A549 (cell line): ENCODE results near the gene NFATC3. TPM values are rescaled to one million over a fixed set of nuclear protein-coding genes. Genes with fewer than 3 reads are reported as not detected.

Source experiments
- ATAC-seq, 2 experiments: fragments of 200-7000 bp in 1 of 2; fragments of >200 bp in 1 of 2; cut with Nextera tagmentation in 1 of 2; cut with Tn5 transposase in 1 of 2; 3 replicates each; pipeline versions ENCODE4 v1.8.0 to v1.9.1; 2018 to 2020; ENCODE audit warnings: mild to moderate bottlenecking in 1 of 2, moderate library complexity in 1 of 2
- CTCF ChIA-PET: fragments of 300-600 bp; sonication (Branson Sonifier 250); formaldehyde crosslinking; extraction: SDS; loops from one replicate; lab custom pipeline; 2021; ENCODE audit warnings: antibody characterized with exemption, inconsistent platforms; lab: Yijun Ruan, JAX
- POLR2A ChIA-PET: fragments of 350-600 bp; formaldehyde crosslinking; extraction: SDS; loops from one replicate; lab custom pipeline; 2021; ENCODE audit warnings: antibody characterized with exemption, inconsistent platforms; lab: Yijun Ruan, JAX
- DNase-seq, 2 experiments: peaks; one replicate each; pipeline versions ENCODE4 v3.0.0 to v3.0.0-alpha.2; 2011 to 2016; ENCODE audit warnings: low read depth in 1 of 2, low spot score in 1 of 2
- FAIRE-seq: peaks from 2 replicates; lab custom pipeline; 2011; peaks lifted over from hg19 to GRCh38; lab: Jason Lieb, UNC
- H3K27ac ChIP-seq, 2 experiments: fragments of >200 bp; sonication (Bioruptor Twin); formaldehyde crosslinking; 3 replicates each; pipeline ENCODE4 v1.5.1; 2016 to 2017
- H3K4me1 ChIP-seq: fragments of >200 bp; sonication (Bioruptor Twin); formaldehyde crosslinking; 3 replicates; pipeline ENCODE4 v1.6.1; 2016
- H3K4me2 ChIP-seq: fragments of >200 bp; sonication (Bioruptor Twin); formaldehyde crosslinking; 3 replicates; pipeline ENCODE4 v1.6.1; 2016
- H3K4me3 ChIP-seq: fragments of >200 bp; sonication (Bioruptor Twin); formaldehyde crosslinking; 3 replicates; pipeline ENCODE4 v1.5.1; 2016
- H3K9me3 ChIP-seq: fragments of >200 bp; sonication (Bioruptor Twin); formaldehyde crosslinking; 3 replicates; pipeline ENCODE4 v1.6.1; 2016
- ATOH8 ChIP-seq: fragments of 250-450 bp; sonication (Bioruptor Pico); IDR thresholded peaks from 2 replicates; pipeline ENCODE4 v1.5.0; 2020; ENCODE audit warnings: low read depth, mild to moderate bottlenecking, moderate library complexity
- CEBPB ChIP-seq, 2 experiments: fragments of >200 bp in 1 of 2; sonication (Bioruptor Twin) in 1 of 2; formaldehyde crosslinking in 1 of 2; IDR thresholded peaks; 2 replicates each; pipeline ENCODE4 v1.6.1; 2012 to 2016
- CHD2 ChIP-seq: fragments of 150-350 bp; IDR thresholded peaks from 2 replicates; pipeline ENCODE4 v1.6.1; 2014; ENCODE audit warnings: low read length; ENCODE audit not compliant: partially characterized antibody
- CTCF ChIP-seq: fragments of >200 bp; sonication (Bioruptor Twin); formaldehyde crosslinking; IDR thresholded peaks from 3 replicates; pipeline ENCODE4 v1.5.1; 2016
- E2F6 ChIP-seq: IDR thresholded peaks from 2 replicates; pipeline ENCODE4 v1.6.1; 2012; ENCODE audit warnings: low read depth, borderline replicate concordance
- ELK1 ChIP-seq: fragments of 150-350 bp; IDR thresholded peaks from 2 replicates; pipeline ENCODE4 v1.6.1; 2014; ENCODE audit warnings: low read depth, mild to moderate bottlenecking, low read length
- FOSL2 ChIP-seq, 2 experiments: fragments of 450-650 bp in 1 of 2; fragments of >200 bp in 1 of 2; sonication (Bioruptor Twin) in 1 of 2; formaldehyde crosslinking; IDR thresholded peaks; 2 replicates each; pipeline versions ENCODE4 v1.5.0 to v1.6.1; 2016 to 2020; ENCODE audit warnings: mild to moderate bottlenecking in 1 of 2, moderate library complexity in 1 of 2
- FOXS1 ChIP-seq: fragments of 250-450 bp; sonication (Bioruptor Pico); IDR thresholded peaks from 2 replicates; pipeline ENCODE4 v1.5.0; 2020; ENCODE audit warnings: mild to moderate bottlenecking, moderate library complexity
- GATA3 ChIP-seq: IDR thresholded peaks from 2 replicates; pipeline ENCODE4 v1.6.1; 2012; ENCODE audit warnings: borderline replicate concordance
- HDAC2 ChIP-seq: fragments of 200-600 bp; sonication (generic); IDR thresholded peaks from 2 replicates; pipeline ENCODE4 v1.6.1; 2016
- HES2 ChIP-seq: fragments of >200 bp; sonication (Bioruptor Twin); formaldehyde crosslinking; IDR thresholded peaks from 2 replicates; pipeline ENCODE4 v1.6.1; 2016
- HOXA7 ChIP-seq: fragments of 250-450 bp; sonication (Bioruptor Pico); IDR thresholded peaks from 2 replicates; pipeline ENCODE4 v1.5.0; 2020; ENCODE audit warnings: mild to moderate bottlenecking, moderate library complexity
- HOXB13 ChIP-seq: fragments of 250-450 bp; sonication (Bioruptor Pico); IDR thresholded peaks from 2 replicates; pipeline ENCODE4 v1.5.0; 2020; ENCODE audit warnings: low read depth, mild to moderate bottlenecking, moderate library complexity
- HOXB5 ChIP-seq: fragments of 250-450 bp; sonication (Bioruptor Pico); IDR thresholded peaks from 2 replicates; pipeline ENCODE4 v1.5.0; 2020; ENCODE audit warnings: mild to moderate bottlenecking, moderate library complexity
- JUN ChIP-seq, 2 experiments: fragments of >200 bp; sonication (Bioruptor Twin); formaldehyde crosslinking; IDR thresholded peaks; 2 replicates in 1 of 2; 3 replicates in 1 of 2; pipeline ENCODE4 v1.6.1; 2016 to 2017
- MAX ChIP-seq: IDR thresholded peaks from 2 replicates; pipeline ENCODE4 v1.6.1; 2012
- MAZ ChIP-seq: fragments of 150-350 bp; IDR thresholded peaks from 2 replicates; pipeline ENCODE4 v1.6.1; 2014; ENCODE audit warnings: antibody characterized with exemption, low read depth, low read length, borderline replicate concordance
- NFE2L2 ChIP-seq: fragments of 150-350 bp; conservative IDR thresholded peaks from 2 replicates; pipeline ENCODE4 v1.6.1; 2014; ENCODE audit warnings: low read length
- POLR2A ChIP-seq: IDR thresholded peaks from 2 replicates; pipeline ENCODE4 v1.6.1; 2012; ENCODE audit warnings: mild to moderate bottlenecking, low read length
- POLR2AphosphoS2 ChIP-seq: conservative IDR thresholded peaks from 2 replicates; pipeline ENCODE4 v1.6.1; 2012; ENCODE audit warnings: low read length, improper control_type of control experiment, inconsistent platforms
- RARB ChIP-seq: fragments of 250-450 bp; sonication (Bioruptor Pico); IDR thresholded peaks from 2 replicates; pipeline ENCODE4 v1.8.0; 2021; ENCODE audit warnings: mild to moderate bottlenecking, moderate library complexity
- REST ChIP-seq: fragments of 200-600 bp; sonication (generic); IDR thresholded peaks from 2 replicates; pipeline ENCODE4 v1.6.1; 2016; ENCODE audit warnings: antibody characterized with exemption, mild to moderate bottlenecking, moderate library complexity
- RFX5 ChIP-seq: fragments of 450-650 bp; IDR thresholded peaks from 2 replicates; pipeline ENCODE4 v1.7.1; 2014; ENCODE audit warnings: antibody characterized with exemption, mild to moderate bottlenecking, moderate library complexity
- TP53 ChIP-seq: fragments of 250-450 bp; sonication (Bioruptor Pico); IDR thresholded peaks from 2 replicates; pipeline ENCODE4 v1.5.0; 2021; ENCODE audit warnings: mild to moderate bottlenecking, moderate library complexity
- USF2 ChIP-seq: fragments of 450-650 bp; IDR thresholded peaks from 2 replicates; pipeline ENCODE4 v1.6.1; 2014; ENCODE audit warnings: antibody characterized with exemption
- ZC3H11A ChIP-seq: fragments of 450-650 bp; IDR thresholded peaks from 2 replicates; pipeline ENCODE4 v1.6.1; 2014; ENCODE audit warnings: antibody characterized with exemption, mild to moderate bottlenecking
- ZFP36 ChIP-seq: fragments of 450-650 bp; IDR thresholded peaks from 2 replicates; pipeline ENCODE4 v1.6.1; 2014; ENCODE audit warnings: borderline replicate concordance; ENCODE audit not compliant: partially characterized antibody
- ZSCAN20 ChIP-seq: fragments of 250-450 bp; sonication (Bioruptor Pico); IDR thresholded peaks from 2 replicates; pipeline ENCODE4 v1.8.0; 2022; ENCODE audit warnings: mild to moderate bottlenecking, moderate library complexity
- WGBS: methylation state at CpG from one replicate; pipeline ENCODE4 v1.1.6; 2017; ENCODE audit errors: missing lambda C conversion rate; 5-methylcytosine and 5-hydroxymethylcytosine counted together
- polyA plus RNA-seq, 4 experiments: library from polyadenylated mRNA; depleted of rRNA in 3 of 4; stranded (reverse); fragments of >200 nt; fragmentation: RNase III in 1 of 4; extraction: RNeasy Plus Mini Kit Qiagen cat#74134 plus additional on column Dnase treatment in 1 of 4; gene quantifications; 2 replicates in 3 of 4; 3 replicates in 1 of 4; pipeline ENCODE4 v1.2.3, GENCODE V29; 2011 to 2017

The NFATC3 gene
- polyA plus RNA-seq, 2 of the 4 experiments (the other 2 are of a cell fraction), result 13.3 to 23.9 TPM

GRCh38 chr16:68244903-68245853 is 160.0 kb downstream of the NFATC3 start, which contains the start of gene PLA2G15:
PLA2G15 (plus strand) TSS chr16:68245373; CDS start chr16:68245427, 54 bp downstream.
- POLR2A ChIA-PET, result interaction anchor here (1.2 to 1.5 kb wide), 3 partner anchors 8 to 19 kb away, joined by 4 to 6 read pairs (median 5); partner anchors contain the start of gene SLC7A6
- H3K4me3 ChIP-seq, result peak within 1 kb of the TSS; percentile 75
- ATAC-seq (peak; percentile 92 to 96), DNase-seq (peak; percentile 89 to 95), FAIRE-seq (no peak)
- H3K4me1 ChIP-seq, result peaks cover 12% of the 10 kb centered on the region; the same call in 2 of the 3 replicates
- peak within 1 kb of the TSS; percentile 98 for H3K4me2 ChIP-seq
- no peaks in the 10 kb centered on the region for H3K9me3 ChIP-seq
- CTCF ChIA-PET, result interaction anchor here (1.5 to 7.8 kb wide), 5 partner anchors 11 to 82 kb away, joined by 5 to 95 read pairs (median 38); partner anchors contain the start of gene SLC7A6
- H3K27ac ChIP-seq, result peak within 1 kb of the TSS; percentile 69 to 87
- no peak for TF ChIP-seq HDAC2
- TF ChIP-seq RFX5, result no peak
- TF ChIP-seq HOXA7 (CRISPR knock-in tag), result no peak
- TF ChIP-seq HOXB5 (CRISPR knock-in tag), result no peak
- TF ChIP-seq MAZ, result peak; percentile 50; the same call in 1 of the 2 replicates
- TF ChIP-seq GATA3, result no peak
- TF ChIP-seq REST, result no peak
- TF ChIP-seq ZC3H11A, result no peak
- no peak for TF ChIP-seq CHD2
- no peak for TF ChIP-seq ZFP36
- TF ChIP-seq ELK1, result no peak
- no peak for TF ChIP-seq CTCF
- no peak for TF ChIP-seq FOSL2 (IDR thresholded peaks at IDR 0.05)
- TF ChIP-seq FOSL2 (CRISPR knock-in tag; IDR thresholded peaks at IDR 0.05), result no peak
- TF ChIP-seq E2F6, result peak; percentile 78; the same call in 1 of the 2 replicates
- TF ChIP-seq USF2, result no peak
- peak; percentile 55 for TF ChIP-seq POLR2A
- TF ChIP-seq NFE2L2, result no peak
- no peak for TF ChIP-seq HOXB13 (CRISPR knock-in tag)
- TF ChIP-seq TP53 (CRISPR knock-in tag), result peak; percentile 45; the same call in 1 of the 2 replicates
- TF ChIP-seq POLR2AphosphoS2, result no peak
- TF ChIP-seq ATOH8, result no peak
- TF ChIP-seq FOXS1, result no peak
- TF ChIP-seq HES2, result no peak
- no peak for TF ChIP-seq RARB (CRISPR knock-in tag)
- TF ChIP-seq ZSCAN20 (CRISPR knock-in tag), result no peak
- TF ChIP-seq CEBPB (IDR thresholded peaks at IDR 0.05), result peak in 1 of 2 experiments; percentile 34; a peak in 1 of 4 replicates
- peak in 1 of 2 experiments; percentile 28; a peak in 1 of 5 replicates for TF ChIP-seq JUN (IDR thresholded peaks at IDR 0.05)
- peak; percentile 83 for TF ChIP-seq MAX
- 17% methylated on average over 18 of the region's 75 CpGs for WGBS
